ENCODE results near the gene USP10.

Gene USP10

GRCh38 chr16:84700446-84701300, 873 bp downstream of the USP10 start:
- DNase-seq = no peak

DNA sequence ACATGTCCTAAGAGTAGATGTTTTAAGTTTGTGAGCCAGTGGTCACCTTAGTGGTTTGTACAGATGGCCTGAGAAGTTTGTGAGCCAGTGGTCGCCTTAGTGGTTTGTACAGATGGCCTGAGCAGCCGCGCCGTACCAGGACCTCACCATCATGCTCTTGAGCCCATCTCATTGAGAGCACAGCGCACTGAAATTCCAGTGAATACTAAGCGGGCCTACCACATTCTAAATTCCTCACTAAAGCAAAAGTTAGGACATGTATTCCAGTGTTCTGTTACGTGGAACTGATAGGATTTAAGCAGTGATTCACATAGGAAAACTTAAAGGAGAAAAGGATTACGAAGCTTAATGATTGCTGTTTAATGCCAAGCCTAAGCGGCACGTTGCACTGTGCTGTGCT, 3.9 kb downstream of the USP10 start:
- DNase-seq = no peak

GRCh38 chr16:84704253-84704652, 4.5 kb downstream of the USP10 start:
- no peak for DNase-seq

GRCh38 chr16:84706856-84707255, 7.1 kb downstream of the USP10 start:
- no peak for DNase-seq

- DNase-seq = no peak
Observed at GRCh38 chr16:84709609-84710008, 9.8 kb downstream of the USP10 start.

GRCh38 chr16:84710686-84711085, 10.9 kb downstream of the USP10 start:
- no peak for DNase-seq

- no peak for DNase-seq
Observed at GRCh38 chr16:84712138-84712671, 12.4 kb downstream of the USP10 start.

DNA sequence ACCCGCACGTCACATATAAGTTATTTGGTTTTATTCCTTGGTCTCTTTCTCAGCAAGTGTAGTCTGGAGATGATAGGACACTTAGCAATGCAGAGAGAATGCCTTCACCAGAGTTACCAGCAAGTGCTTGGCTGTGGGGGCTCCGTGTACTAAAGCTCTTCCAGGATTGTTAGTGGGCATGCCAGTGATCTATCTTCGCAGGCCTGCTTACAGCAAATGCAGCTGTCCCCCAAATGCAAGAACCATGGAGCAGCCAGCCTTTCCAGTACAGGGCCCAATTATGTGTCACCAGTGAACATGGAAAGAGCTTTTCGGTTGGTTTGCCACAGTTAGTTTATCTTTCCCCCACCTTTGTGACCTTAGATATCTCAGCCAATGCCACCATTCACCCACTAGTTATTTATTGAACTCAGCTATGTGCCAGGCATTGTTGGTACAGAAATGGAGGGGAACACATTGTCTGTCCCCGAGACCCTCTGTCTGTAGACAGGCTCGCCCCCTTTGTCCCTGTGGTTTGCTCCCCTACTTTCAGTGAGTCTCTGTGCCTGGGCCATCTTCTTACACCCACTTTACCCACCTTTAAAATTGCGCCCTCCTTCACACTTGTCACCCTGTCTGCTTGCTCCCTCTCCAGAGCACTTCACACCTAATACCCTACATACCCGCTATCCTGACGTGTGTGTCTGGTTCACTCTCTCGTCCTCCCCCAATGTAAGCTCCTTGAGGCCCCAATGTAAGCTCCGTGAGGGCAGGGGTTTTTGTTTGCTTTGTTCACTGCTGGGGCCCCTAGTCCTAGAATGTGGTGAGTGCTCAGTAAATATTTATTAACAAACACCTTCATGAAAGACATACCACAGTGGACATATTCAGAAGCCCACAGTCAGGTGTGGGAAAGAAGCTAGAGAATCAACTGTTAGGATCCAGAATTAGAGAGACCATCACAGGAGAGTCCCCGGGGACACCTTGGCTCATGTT, 13.3 kb downstream of the USP10 start:
- DNase-seq = no peak

DNA sequence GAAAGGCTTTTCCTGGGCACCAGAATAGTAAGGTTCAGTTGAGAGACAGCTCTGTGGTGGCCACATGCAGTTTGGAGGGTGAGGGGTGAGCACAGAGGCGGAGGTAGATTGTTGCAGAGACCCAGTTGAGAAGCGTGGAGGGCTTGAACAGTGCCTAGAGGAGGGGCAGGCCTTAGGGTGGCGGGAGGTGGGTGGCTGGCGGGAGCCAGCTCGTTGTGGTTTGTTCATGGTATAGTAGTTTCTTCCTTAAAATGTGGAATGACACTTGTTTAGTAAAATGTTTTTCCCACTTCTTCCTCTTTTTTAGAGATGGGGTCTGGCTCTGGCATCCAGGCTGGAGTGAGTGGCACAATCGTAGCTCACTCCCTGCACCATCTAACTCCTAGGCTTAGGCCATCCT, 14.2 kb downstream of the USP10 start:
- DNase-seq = no peak

DNA sequence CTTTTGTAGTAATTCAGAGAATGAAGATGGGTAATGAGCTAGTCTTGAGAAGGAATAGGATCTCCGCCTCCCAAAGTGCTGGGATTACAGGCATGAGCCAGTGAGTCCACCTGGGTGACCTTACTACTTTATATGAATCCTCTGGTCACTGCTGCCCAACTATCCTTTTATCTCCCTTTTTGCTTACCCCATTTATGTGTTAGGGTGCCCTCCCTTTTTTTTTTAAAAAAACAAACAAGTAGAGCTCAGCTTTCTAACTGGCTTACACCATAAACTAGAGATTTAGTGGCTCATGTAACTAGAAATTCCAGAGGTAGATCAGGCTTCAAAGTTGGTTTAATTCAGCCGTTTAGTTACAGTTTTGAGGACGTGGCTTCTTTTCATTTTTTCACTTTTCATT, 15.6 kb downstream of the USP10 start:
- no peak for DNase-seq

DNA sequence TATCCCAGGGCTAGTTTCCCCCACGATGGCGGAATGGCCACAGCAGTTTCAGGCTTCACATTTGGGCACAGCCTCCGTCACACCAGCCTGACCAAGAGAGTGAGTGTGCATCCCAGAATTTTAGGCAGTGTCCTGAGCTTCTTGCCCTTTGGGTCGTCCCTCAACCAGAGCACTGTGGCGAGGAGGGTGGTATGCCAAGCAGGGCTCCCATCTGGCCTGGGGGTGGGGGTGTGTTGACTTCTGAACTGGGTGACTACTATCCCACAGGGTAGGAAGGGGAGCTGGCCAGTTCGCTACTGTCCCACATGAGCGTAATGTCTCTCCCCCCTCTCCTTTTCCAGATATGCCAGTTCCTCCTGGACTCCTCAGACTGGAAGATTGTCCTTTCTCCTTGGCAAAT, 16.1 kb downstream of the USP10 start:
- no peak for DNase-seq

GRCh38 chr16:84716740-84717139, 16.9 kb downstream of the USP10 start:
- no peak for DNase-seq

DNA sequence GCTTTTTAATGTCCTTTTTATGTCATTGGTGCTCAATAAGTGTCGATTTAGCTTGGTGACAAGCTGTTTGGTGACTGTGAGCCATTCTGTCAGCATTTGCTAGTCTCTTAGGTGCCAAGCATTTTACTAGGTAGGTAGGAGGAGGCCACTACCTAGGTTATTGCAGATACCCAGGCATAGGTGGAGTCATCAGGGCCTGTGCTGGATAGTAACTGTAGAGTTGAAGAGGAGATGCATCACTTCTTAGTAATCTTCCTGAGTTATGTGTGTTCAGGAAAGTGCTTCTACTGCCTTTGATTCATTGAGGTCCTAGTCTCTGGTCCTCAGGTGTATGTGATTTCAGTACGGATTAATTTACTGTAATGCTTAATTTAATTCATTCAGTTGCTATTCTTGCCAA, 17.7 kb downstream of the USP10 start:
- no peak for DNase-seq

- no peak for DNase-seq
Observed at GRCh38 chr16:84720177-84720579, 20.4 kb downstream of the USP10 start.

DNA sequence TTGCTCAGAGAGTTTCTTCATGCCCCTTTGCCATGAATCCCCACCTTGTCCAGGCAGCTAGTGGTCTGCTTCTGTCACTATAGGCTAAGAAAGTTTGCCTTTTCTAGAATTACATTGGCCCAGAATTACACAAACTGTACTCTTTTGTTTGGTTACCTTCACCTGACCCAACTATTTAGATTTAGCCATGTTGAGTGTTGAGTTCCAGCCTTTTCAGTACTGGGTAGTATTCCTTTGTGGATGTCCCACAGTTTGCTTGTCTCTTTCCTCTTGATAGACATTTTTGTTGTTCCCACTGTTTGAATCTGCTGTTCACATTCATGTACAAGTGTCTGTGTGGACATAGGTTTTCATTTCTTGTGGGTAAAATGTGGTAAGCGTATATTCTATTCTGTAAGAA, 22.3 kb downstream of the USP10 start:
- no peak for DNase-seq

DNA sequence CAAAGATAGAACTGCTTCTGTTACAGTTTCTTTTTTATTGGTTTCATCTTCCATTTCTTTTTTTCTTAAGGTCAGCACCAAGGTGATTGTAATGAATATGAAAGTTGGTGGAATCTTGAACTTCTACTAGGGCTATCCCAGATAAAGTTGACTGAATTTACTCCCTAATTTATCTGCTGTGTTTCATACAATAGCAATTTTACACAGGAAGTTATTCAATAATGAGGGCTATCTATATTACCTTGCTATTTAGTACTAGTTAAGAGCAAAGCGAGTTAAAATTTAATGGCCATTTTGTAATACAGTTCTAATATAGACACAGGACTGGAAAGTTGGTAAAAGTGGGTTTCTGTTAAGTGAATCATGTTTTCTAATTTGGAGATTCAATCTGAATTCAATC, 24.1 kb downstream of the USP10 start:
- no peak for DNase-seq

DNA sequence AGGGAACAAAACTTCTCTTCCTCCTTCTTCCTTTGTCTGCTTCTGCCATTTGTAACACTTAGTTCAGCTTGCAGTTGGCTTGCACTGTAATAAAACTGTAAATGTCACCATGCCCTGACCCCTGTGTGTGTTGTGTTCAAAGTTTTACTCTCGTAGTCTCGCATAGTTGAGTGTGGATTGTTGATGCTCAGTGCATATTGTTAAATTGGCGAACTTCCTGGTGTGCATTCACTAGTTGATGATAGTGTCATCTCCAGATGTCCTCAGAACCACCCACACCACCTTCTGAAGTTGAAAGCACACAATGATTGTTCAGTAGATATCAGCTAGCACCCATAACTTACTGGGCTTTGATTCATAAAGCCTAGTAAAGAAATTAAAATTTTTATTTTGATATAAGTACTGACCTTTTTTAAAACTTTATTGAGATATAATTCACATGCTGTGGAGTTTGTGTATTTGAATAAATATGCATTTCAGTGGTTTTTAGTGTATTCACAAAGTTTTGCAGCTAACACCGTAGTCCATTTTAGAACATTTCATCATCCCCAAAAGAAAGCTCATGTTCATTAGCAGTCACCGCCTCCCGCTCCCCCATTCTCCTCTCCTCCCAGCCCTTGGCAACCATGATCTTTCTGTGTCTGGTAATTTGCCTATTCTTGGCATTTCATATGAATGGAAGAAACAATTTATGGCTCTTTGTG, 25.0 kb downstream of the USP10 start:
- no peak for DNase-seq

DNA sequence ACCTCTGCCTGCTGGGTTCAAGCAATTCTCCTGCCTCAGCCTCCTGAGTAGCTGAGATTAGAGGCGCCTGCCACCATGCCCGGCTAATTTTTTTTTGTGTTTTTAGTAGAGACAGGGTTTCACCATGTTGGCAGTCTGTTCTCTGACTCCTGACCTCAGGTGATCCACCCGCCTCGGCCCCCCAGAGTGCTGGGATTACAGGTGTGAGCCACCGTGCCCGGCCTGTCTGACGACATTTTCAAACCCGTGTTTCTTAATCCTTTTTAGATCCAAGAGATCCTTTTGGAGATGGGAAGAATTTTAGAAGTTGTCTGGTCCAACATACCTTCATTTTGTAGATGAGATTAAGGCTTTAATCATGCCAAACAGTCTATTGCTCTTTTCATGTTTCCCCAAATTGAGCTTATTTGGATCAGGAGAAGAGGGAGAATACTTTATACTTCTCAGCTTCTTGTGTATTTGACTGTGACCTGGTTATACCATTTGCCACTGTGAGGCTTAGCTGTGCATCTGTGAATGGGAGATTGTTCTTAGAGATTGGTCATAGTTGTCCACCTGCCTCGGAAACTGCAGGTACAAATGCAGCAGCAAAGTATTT, 25.8 kb downstream of the USP10 start:
- DNase-seq = no peak

GRCh38 chr16:84726079-84726668, 26.4 kb downstream of the USP10 start:
- peak; percentile 69 for DNase-seq

DNA sequence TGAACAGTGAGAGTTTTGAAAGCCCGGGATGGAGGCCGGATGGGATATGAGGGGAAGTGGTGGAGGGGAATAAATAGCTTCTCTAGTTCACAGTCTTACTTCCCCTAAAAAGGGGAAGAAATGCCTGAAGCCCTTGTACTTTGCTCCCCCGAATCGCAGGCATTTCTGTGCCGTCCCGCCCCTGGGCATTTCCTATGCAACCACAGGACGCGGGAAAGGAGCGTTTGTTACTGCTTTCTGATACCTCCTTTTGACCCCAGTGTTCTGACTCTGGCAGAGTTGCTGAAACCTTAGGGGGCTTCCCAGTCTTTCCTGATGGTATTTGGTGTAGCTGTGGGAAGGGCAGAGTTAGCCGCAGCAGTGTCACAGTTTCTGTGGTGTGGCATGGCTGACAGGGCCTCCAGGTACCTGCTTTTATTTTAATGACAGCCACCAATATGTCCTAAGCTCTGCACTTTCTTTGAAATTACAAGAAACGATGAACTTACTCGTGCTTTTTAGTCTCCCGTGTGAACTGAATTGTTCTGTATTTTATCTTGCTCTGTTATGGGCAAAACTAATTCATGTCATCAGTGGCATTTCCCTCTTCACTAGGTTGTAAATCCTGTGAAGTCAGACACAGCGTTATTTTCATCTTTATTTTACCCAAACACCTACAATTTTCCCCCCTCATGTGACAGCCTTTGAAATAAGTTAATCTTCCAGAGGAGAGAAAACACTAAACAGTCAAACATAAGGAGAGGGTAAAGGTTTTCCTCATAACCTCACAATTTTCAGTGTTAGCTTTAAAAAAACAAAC, 27.1 kb downstream of the USP10 start:
- DNase-seq = no peak

DNA sequence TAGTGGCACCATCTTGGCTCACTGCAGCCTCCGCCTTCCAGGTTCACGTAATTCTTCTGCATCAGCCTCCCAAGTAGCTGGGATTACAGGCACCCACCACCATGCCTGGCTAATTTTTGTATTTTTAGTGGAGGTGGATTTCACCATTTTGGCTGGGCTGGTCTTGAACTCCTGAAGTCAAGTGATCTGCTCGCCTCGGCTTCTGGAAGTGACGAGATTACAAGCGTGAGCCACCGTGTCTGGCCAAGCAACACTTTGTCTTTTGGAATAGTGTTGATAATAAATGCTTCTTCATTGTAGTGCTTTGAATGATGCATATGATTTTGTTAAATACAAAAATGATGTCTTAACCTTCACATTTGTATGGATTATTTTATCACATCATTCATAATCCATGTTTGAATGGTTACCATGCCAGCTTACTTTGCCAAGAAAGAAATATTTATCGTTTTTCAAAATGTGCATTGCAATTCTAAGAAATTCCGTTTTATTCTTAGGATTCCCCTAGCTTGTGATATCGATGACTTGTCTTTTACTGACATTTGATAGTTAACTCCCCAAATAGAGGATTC, 29.1 kb downstream of the USP10 start:
- no peak for DNase-seq

Measured in COR-L47 (cell line).